Sigmoid colon (tissue), 4 donors: ENCODE results near the gene MZT2B.
"Not testable (repeated sequence)": the region's sequence is repeated elsewhere in the genome, so short reads cannot be mapped to it uniquely, and the experiment has no call there.

Experiments used
- POLR2AphosphoS5 ChIP-seq, 4 donors: sonication (generic); formaldehyde crosslinking; IDR thresholded peaks; one replicate each; pipeline ENCODE4 v1.6.1; 2017; ENCODE audit warnings: antibody characterized with exemption in 4 of 4
- TF ChIP-seq, protein P1 (sequence below), 4 experiments: fragments of 450-650 bp in 3 of 4; fragments of 200-600 bp in 1 of 4; IDR thresholded peaks; one replicate each; pipeline ENCODE4 v1.5.1; 2016 to 2019; ENCODE audit warnings: antibody characterized with exemption in 4 of 4, mild to moderate bottlenecking in 3 of 4, moderate library complexity in 2 of 4

GRCh38 chr2:130207051-130207450 is 25.0 kb downstream of the MZT2B start:
- TF ChIP-seq, protein P1, sequence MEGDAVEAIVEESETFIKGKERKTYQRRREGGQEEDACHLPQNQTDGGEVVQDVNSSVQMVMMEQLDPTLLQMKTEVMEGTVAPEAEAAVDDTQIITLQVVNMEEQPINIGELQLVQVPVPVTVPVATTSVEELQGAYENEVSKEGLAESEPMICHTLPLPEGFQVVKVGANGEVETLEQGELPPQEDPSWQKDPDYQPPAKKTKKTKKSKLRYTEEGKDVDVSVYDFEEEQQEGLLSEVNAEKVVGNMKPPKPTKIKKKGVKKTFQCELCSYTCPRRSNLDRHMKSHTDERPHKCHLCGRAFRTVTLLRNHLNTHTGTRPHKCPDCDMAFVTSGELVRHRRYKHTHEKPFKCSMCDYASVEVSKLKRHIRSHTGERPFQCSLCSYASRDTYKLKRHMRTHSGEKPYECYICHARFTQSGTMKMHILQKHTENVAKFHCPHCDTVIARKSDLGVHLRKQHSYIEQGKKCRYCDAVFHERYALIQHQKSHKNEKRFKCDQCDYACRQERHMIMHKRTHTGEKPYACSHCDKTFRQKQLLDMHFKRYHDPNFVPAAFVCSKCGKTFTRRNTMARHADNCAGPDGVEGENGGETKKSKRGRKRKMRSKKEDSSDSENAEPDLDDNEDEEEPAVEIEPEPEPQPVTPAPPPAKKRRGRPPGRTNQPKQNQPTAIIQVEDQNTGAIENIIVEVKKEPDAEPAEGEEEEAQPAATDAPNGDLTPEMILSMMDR (IDR thresholded peaks at IDR 0.05), result not testable (repeated sequence)
- not testable (repeated sequence) for TF ChIP-seq POLR2AphosphoS5 (IDR thresholded peaks at IDR 0.05)
